ENCODE results near the gene PDE1C. TPM values are rescaled to one million over a fixed set of nuclear protein-coding genes. Genes with fewer than 3 reads are reported as not detected.
A peak's percentile ranks its signal among the peaks of the same experiment; 100 is the strongest.

Gene PDE1C
- under 1 TPM in 1 of 3 donors, not detected in 2; 0.09 TPM for polyA plus RNA-seq

DNA sequence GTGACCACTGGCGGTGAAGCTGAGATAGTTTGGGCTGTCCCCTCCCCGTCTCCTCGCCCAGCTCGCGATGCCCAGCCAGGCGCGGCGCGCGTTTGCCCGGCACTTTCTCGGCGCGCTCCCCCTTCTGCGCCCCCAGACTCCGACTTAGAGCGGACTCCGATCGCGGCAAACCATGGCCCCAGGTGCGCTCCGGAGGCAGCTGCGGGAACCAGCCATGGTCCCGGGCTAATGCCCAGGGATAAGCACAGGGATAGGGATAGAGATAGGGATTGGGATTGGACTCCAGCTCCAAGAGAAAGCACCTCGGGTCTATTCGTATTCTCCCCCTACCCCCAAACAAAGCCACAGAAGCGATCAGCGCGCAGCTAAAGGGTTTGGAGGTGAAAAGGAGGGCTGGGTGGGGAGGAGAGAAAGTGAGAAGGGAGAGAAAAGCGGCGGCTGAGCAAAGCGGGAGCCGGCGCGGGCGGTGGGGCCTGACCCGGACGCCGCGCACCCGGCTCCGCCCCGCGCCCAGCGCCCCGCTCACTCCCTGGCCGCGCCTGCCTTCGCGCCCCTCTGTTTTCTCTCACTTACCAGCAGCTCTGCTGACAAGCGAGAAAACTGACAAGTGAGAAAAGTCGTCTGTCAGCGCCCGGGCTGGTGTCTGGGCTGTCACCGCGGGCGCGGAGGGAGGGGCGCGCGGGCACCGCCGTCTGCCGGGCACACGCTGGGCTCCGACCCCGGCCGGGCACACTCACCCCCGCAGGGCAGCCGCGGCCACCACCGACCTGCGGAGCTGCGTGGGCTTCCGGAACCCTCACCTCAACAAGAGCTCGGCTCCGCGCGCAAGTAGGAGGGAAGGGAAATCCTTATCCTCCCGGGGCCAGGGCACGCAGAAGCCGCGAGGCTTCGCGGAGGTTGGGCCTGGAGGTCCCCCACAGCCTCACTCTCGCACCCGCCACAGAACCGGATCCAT lies at the start of gene PDE1C:
Gene PDE1C, minus strand, starts transcription at position 2 of the 955 bp plus-strand sequence.
- H3K4me1 Mint-ChIP-seq, result peaks cover 0 to 8% of the 10 kb centered on the region in 2 donors
- no peaks in the 10 kb centered on the region for H3K36me3 Mint-ChIP-seq
- H3K4me3 Mint-ChIP-seq, result peak within 1 kb of the TSS in 3 of 5 donors; percentile 30 to 72 (median 67)
- no peak within 1 kb of the TSS for H3K27ac Mint-ChIP-seq
- H3K27me3 Mint-ChIP-seq (ENCODE audit: low read depth in 3 of 3), result peaks cover 1 to 12% (median 12%) of the 10 kb centered on the region in 3 donors
- DNase-seq, result peak in 2 of 3 donors; percentile 22 to 32
- peaks cover 0 to 25% (median 4%) of the 10 kb centered on the region in 6 donors for H3K9me3 Mint-ChIP-seq

DNA sequence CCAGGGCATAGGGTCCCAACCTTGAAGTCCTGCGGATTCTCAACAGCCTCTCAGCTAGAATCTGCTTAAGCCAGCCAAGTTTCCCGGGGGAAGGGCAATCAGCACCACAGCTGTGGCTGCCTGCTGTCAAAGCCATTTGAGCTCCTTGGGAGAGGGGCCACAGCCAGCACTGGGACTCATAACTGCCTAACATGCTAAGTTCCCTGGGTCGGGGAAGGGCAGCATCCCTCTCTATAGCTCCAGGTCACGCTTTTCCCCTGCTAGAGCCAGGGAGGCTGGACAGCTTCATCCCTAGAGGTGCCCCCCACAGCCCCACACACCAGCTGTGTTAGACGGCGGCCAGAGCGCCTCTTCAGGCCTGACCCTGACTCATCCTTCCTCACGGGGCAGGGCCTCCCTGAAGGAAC lies 49.6 kb upstream of the PDE1C start:
- no peak overlapping the region for H3K4me3 Mint-ChIP-seq
- H3K27ac Mint-ChIP-seq, result no peak overlapping the region
- no peaks in the 10 kb centered on the region for H3K4me1 Mint-ChIP-seq
- peaks cover under 1 to 34% (median 10%) of the 10 kb centered on the region in 6 donors for H3K9me3 Mint-ChIP-seq
- peaks cover 0 to 5% (median 0%) of the 10 kb centered on the region in 3 donors for H3K27me3 Mint-ChIP-seq (ENCODE audit: low read depth in 3 of 3)
- DNase-seq, result no peak
- H3K36me3 Mint-ChIP-seq, result no peaks in the 10 kb centered on the region

DNA sequence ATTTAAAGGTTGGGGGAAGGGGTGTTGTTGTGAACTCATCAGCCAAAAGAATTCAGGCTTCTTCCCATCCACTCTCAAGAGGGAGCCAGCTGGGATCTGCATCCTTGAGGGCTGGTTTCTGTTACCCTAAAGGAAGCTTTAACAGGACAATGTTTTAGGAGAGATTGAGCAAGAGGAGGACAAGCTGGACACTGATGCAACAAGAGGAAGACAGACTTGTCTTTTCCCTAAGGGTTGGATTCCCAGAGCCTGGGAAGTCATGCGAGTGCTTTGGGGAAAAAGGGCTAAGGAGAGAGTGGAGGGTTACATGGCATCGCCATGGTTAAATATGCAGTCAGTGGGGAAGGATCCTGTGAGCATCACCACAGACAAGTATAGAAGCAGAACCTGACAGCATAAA lies 47.6 kb upstream of the PDE1C start:
- Mint-ChIP-seq H3K27ac (no peak overlapping the region), H3K4me3 (no peak overlapping the region), H3K4me1 (no peaks in the 10 kb centered on the region), H3K27me3 (ENCODE audit: low read depth in 3 of 3) (peaks cover 0 to 5% (median 0%) of the 10 kb centered on the region in 3 donors), H3K9me3 (peaks cover 0 to 27% (median 3%) of the 10 kb centered on the region in 6 donors), H3K36me3 (no peaks in the 10 kb centered on the region)
- no peak for DNase-seq

DNA sequence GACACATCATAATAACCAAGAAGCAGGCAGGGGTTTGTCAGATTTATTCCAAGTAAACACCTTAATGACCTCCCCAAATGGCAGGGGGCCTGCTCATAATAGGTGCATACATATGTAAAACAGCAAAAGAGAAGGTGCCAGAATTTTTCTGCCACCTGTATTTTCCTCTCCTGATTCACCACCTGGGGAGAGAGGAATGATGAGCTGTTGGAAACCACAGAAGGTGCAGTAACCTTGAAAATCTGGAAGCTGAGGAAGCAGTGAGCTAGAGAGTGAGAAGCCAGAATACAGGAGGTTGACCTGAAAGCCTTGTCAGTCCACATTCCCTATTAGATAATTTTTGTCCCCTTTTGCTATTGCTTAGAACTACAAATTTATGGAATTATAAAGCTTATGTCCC lies 46.2 kb upstream of the PDE1C start:
- no peak overlapping the region for H3K27ac Mint-ChIP-seq
- H3K9me3 Mint-ChIP-seq, result peaks cover 5 to 29% (median 6%) of the 10 kb centered on the region in 6 donors
- DNase-seq, result no peak
- H3K4me3 Mint-ChIP-seq, result no peak overlapping the region
- no peaks in the 10 kb centered on the region for H3K36me3 Mint-ChIP-seq
- peaks cover 0 to 6% (median 0%) of the 10 kb centered on the region in 3 donors for H3K27me3 Mint-ChIP-seq (ENCODE audit: low read depth in 3 of 3)
- no peaks in the 10 kb centered on the region for H3K4me1 Mint-ChIP-seq

DNA sequence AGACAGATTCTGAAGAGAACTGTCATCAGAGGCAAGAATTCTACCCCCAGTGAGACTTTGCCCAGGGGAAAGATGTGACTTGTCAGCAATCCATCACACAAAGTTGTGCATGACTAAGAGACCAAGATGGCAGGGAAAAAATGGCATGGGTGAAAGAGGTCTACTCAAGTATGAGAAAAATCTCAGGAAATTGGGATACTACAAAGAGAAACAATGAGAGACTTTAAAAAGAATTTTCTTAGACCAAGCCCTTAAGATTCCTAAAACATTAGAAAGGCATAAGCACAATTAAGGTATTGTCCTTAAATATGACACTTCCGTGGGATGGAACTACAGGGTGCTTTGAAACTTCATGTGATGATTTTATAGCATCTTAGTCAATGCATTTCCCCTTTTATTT lies 45.6 kb upstream of the PDE1C start:
- peaks cover 0 to 5% (median 0%) of the 10 kb centered on the region in 3 donors for H3K27me3 Mint-ChIP-seq (ENCODE audit: low read depth in 3 of 3)
- no peak overlapping the region for H3K4me3 Mint-ChIP-seq
- DNase-seq, result no peak
- no peaks in the 10 kb centered on the region for H3K4me1 Mint-ChIP-seq
- H3K9me3 Mint-ChIP-seq, result peaks cover 5 to 35% (median 10%) of the 10 kb centered on the region in 6 donors
- no peak overlapping the region for H3K27ac Mint-ChIP-seq
- H3K36me3 Mint-ChIP-seq, result no peaks in the 10 kb centered on the region

DNA sequence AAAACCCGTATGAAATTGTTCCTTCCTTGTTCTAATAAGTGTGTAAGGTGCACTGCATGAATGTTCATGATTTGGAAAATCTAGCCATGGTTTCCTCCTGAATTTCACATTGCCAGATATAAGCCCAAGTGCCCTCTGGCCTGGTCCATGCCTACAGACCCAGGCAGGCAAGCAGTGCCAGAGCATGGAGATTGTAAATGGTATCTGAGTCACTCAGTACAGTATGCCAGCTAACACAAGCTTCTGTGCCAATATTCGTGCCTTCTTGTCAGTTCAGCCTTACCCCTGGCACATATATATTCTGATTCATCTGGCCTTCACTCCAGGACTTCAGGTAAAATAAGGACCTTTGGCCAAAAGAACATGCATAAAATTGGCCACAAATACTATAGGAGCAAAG lies 38.4 kb upstream of the PDE1C start:
- Mint-ChIP-seq H3K36me3 (peaks cover 0 to 4% (median 0%) of the 10 kb centered on the region in 3 donors), H3K27ac (no peak overlapping the region), H3K4me3 (no peak overlapping the region), H3K27me3 (ENCODE audit: low read depth in 3 of 3) (peaks cover 2 to 4% (median 2%) of the 10 kb centered on the region in 3 donors), H3K4me1 (no peaks in the 10 kb centered on the region), H3K9me3 (peaks cover 9 to 43% (median 15%) of the 10 kb centered on the region in 6 donors)
- DNase-seq, result no peak

DNA sequence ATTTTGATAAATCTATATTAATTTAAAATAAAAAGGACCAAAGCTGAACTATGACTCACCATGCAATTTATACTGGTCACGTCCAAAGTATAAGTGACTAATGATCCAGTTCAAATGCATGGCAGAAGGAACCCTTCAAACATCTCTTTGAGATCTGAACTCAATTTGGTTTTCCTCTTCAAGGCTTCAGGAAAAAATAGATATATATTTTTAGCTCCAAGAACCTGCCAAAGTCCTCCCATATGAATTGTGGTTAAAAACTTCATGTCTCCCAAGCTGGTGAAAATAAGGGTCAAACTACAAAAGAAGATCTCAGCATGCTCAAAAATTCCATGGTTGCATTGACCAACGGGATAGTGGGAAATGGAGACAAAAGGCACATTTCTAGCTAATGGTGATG lies 34.6 kb upstream of the PDE1C start:
- Mint-ChIP-seq H3K27me3 (ENCODE audit: low read depth in 3 of 3) (peaks cover 2 to 5% (median 2%) of the 10 kb centered on the region in 3 donors), H3K4me1 (no peaks in the 10 kb centered on the region), H3K9me3 (peaks cover 0 to 33% (median 13%) of the 10 kb centered on the region in 6 donors), H3K4me3 (no peak overlapping the region), H3K36me3 (peaks cover 0 to 5% (median 0%) of the 10 kb centered on the region in 3 donors), H3K27ac (no peak overlapping the region)
- DNase-seq, result no peak

DNA sequence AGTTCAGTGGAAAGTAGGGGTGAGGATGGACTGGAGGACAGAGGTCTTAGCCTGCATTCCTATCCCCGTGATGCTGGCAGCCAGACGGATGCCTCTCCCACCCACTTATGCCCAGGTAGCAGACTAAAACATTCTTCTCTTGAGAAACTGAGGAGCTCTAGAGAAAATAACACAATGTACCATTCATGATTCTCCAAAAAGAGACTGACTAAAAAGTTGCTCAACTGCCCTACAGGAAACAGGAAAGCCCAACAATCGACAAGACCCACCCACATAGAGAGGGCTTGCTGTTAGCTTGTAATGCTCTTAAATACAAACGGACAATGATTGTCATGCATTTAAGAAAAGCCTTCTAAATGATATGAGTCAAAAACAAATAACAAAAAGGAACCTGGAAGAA lies 33.2 kb upstream of the PDE1C start:
- Mint-ChIP-seq H3K4me3 (no peak overlapping the region), H3K36me3 (peaks cover 0 to 5% (median 0%) of the 10 kb centered on the region in 3 donors), H3K27ac (no peak overlapping the region), H3K9me3 (peaks cover 0 to 28% (median 10%) of the 10 kb centered on the region in 6 donors), H3K4me1 (no peaks in the 10 kb centered on the region), H3K27me3 (ENCODE audit: low read depth in 3 of 3) (peaks cover 2 to 5% (median 2%) of the 10 kb centered on the region in 3 donors)
- DNase-seq, result no peak

DNA sequence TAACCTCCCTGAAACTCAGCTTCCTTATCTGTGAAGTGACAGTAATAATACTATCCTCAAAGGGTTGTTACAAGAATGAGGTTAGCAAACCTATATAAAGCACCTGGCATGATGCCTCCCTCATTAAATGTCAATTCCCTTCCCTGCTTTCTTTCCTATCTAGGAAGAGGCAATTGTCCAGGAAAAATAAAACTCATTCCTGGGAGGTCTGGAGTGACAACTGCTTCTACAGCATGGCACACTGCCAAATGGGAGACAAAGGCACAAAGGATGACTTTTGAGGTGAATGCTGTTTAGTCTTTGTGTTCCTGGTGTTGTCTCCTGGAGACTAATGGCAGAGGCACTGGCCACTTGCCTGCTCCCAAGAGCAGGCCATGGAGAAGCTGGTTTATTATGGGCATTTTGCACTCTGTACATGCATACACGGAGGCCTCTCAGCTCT lies 32.2 kb upstream of the PDE1C start:
- Mint-ChIP-seq H3K27me3 (ENCODE audit: low read depth in 3 of 3) (peaks cover 0 to 5% (median 2%) of the 10 kb centered on the region in 3 donors), H3K27ac (no peak overlapping the region), H3K4me3 (no peak overlapping the region), H3K9me3 (peaks cover 0 to 28% (median 9%) of the 10 kb centered on the region in 6 donors), H3K4me1 (no peaks in the 10 kb centered on the region), H3K36me3 (peaks cover 0 to 5% (median 0%) of the 10 kb centered on the region in 3 donors)
- DNase-seq, result no peak

DNA sequence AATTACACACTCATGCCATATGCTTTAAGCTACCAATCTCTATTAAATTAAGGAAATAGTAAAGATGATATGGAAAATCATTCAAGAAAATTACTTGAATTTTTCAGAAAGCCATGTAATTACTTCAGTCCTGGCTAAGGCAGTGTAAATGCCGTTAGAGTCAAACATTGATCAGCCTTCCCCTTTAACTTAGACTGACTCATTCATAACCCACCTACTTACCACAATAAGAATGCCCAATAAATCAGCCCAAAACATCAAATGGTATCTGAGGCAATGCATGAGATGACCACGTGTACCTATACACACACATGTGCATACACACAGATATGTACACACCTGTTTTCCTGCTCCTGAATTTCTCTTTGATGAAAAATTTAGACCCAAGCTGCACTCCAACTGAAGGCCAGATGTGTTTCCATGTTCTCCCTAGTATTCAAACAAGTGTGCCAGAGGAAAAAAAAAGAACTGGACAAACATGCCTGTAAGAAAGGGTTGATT lies 30.2 kb upstream of the PDE1C start:
- no peak for DNase-seq
- Mint-ChIP-seq H3K4me1 (no peaks in the 10 kb centered on the region), H3K4me3 (no peak overlapping the region), H3K36me3 (peaks cover 0 to 5% (median 0%) of the 10 kb centered on the region in 3 donors), H3K27me3 (ENCODE audit: low read depth in 3 of 3) (peaks cover 0 to 5% (median under 1%) of the 10 kb centered on the region in 3 donors), H3K9me3 (peaks cover 0 to 29% (median 6%) of the 10 kb centered on the region in 6 donors), H3K27ac (no peak overlapping the region)

DNA sequence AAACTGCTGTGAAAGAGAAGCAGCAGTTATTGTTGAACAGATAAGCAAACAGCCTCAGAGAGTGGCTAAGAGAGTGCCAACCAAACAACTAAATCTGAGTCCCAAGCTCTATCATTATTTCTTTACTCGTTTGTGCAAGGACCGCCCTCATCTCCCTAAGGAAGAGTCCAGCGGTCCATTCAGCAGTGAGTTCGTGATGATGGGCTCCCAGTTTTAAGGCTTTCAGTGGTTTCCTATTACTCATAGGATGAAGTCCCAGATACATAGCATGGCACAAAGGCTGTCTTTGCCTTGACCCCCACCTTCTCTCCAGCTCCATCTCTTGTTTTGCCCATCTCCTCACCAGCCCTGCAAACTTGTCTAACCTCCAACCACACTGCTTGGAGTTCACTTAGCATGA lies 24.3 kb upstream of the PDE1C start:
- Mint-ChIP-seq H3K36me3 (no peaks in the 10 kb centered on the region), H3K4me1 (no peaks in the 10 kb centered on the region), H3K9me3 (peaks cover 0 to 6% (median 0%) of the 10 kb centered on the region in 6 donors), H3K27me3 (ENCODE audit: low read depth in 3 of 3) (peaks cover 0 to 3% (median 0%) of the 10 kb centered on the region in 3 donors), H3K4me3 (no peak overlapping the region), H3K27ac (no peak overlapping the region)
- no peak for DNase-seq

DNA sequence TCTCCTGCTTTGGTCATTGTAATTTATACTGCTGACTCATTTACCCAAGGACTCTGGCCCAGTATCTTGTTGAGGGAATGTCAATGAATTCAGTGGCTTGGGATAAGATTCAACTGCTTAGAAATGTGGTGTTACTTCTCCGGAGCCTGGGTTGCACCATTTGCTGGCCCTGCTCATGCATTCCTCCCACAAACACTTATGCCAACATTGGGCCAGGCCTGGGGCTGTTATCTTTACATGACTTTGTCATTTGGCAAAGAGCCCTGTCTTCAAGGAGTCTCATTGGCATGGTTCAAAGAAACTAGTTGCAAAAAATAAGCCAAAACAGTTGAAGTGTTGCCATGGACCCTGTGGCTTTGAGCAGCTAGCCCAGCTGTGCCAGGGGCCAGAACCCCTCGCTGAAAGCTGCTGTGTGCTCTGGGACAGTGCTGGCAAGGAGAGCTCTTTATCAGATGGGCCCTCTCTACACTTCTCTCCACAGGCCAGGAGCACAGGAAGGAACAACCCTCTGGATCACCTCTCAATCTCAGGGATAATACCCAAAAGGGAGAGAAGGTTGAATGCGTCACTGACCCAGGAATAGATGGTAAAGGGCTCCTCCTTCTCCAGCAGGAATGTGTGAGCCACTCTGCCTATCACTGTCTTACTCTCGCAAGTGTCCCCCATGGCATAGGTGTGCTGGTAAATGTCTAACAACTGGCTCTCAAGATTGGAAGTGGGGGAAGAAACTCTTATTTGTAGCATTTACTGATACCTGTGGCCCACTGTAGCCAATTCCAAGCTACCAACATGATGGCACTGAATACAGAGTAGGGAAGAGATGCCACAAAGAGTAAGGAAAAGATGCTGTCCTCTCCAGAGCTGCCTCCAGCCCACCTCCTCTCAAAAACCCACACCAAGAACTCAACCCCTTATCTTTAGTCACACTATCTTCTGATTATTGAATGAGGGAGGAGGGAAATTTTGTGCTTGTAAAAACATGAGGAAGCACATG lies 23.5 kb upstream of the PDE1C start:
- Mint-ChIP-seq H3K4me1 (no peaks in the 10 kb centered on the region), H3K4me3 (no peak overlapping the region), H3K9me3 (peaks cover 0 to 6% (median 0%) of the 10 kb centered on the region in 6 donors), H3K27me3 (ENCODE audit: low read depth in 3 of 3) (peaks cover 0 to 3% (median 0%) of the 10 kb centered on the region in 3 donors), H3K36me3 (no peaks in the 10 kb centered on the region), H3K27ac (no peak overlapping the region)
- DNase-seq, result no peak

DNA sequence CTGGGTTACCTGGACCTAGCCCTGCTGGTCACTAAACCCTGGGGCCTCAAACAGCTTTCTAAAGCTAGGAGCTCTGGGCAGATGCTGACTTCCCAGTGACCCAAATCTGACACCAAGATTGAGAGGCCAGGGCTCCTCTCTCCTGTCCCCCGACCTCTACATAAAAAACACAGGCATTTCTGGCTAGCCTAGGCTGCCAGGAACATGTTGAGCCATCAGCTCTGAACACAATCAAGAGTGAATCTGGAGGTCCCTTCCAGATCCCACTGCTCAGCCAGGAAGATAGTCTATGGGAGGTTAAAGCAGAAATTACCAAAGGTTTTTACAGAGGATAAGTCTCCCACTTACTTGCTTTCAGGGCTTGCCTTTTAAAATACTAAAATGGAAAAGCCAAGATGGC lies 22.1 kb upstream of the PDE1C start:
- Mint-ChIP-seq H3K4me1 (no peaks in the 10 kb centered on the region), H3K27ac (no peak overlapping the region)
- DNase-seq, result no peak

More for the DNA sequence above, 22.1 kb upstream of the PDE1C start:
- no peaks in the 10 kb centered on the region for H3K36me3 Mint-ChIP-seq
- H3K4me3 Mint-ChIP-seq, result no peak overlapping the region
- peaks cover 0 to 6% (median 0%) of the 10 kb centered on the region in 6 donors for H3K9me3 Mint-ChIP-seq
- H3K27me3 Mint-ChIP-seq (ENCODE audit: low read depth in 3 of 3), result peaks cover 0 to 3% (median 0%) of the 10 kb centered on the region in 3 donors

Measured in immature natural killer cell (primary cell).